GM19455 (cell line): ENCODE results near the gene TM4SF1.
"Not testable (repeated sequence)": the region's sequence is repeated elsewhere in the genome, so short reads cannot be mapped to it uniquely, and the experiment has no call there.

Experiments
- ATAC-seq: cut with Tn5 transposase; IDR thresholded peaks from one replicate; pipeline ENCODE4 v1.9.1; 2021; ENCODE audit not compliant: unreplicated experiment

Gene TM4SF1

GRCh38 chr3:149352556-149352955, 24.9 kb downstream of the TM4SF1 start:
- peak; percentile 86 for ATAC-seq

GRCh38 chr3:149343951-149344350, 33.5 kb downstream of the TM4SF1 start:
- ATAC-seq: no peak

- ATAC-seq: no peak
Observed at GRCh38 chr3:149342413-149343380, 34.8 kb downstream of the TM4SF1 start.

GRCh38 chr3:149340310-149340933, 37.0 kb downstream of the TM4SF1 start:
- no peak for ATAC-seq

- no peak for ATAC-seq
Observed at GRCh38 chr3:149339931-149340309, 37.5 kb downstream of the TM4SF1 start.

GRCh38 chr3:149337486-149337885, 40.0 kb downstream of the TM4SF1 start:
- ATAC-seq: not testable (repeated sequence)

- ATAC-seq: no peak
Observed at GRCh38 chr3:149336925-149337324, 40.5 kb downstream of the TM4SF1 start.

GRCh38 chr3:149333176-149333859, 44.1 kb downstream of the TM4SF1 start, which contains the start of gene TM4SF18:
Gene TM4SF18, minus strand, starts transcription at chr3:149333636. Its CDS starts 254 bp downstream, at chr3:149333382.
- no peak for ATAC-seq

- ATAC-seq: no peak
Observed at GRCh38 chr3:149332771-149333170, 44.7 kb downstream of the TM4SF1 start.

GRCh38 chr3:149332227-149332765, 45.2 kb downstream of the TM4SF1 start:
- ATAC-seq: no peak

- ATAC-seq: no peak
Observed at GRCh38 chr3:149331396-149331795, 46.1 kb downstream of the TM4SF1 start.

- ATAC-seq: no peak
Observed at GRCh38 chr3:149330609-149331331, 46.7 kb downstream of the TM4SF1 start.

- no peak for ATAC-seq
Observed at GRCh38 chr3:149327156-149327555, 50.3 kb downstream of the TM4SF1 start.

GRCh38 chr3:149325581-149325980, 51.9 kb downstream of the TM4SF1 start:
- no peak for ATAC-seq

GRCh38 chr3:149324332-149324731, 53.1 kb downstream of the TM4SF1 start:
- ATAC-seq: no peak

GRCh38 chr3:149321640-149322039, 55.8 kb downstream of the TM4SF1 start:
- ATAC-seq: no peak

- ATAC-seq: no peak
Observed at GRCh38 chr3:149321136-149321535, 56.3 kb downstream of the TM4SF1 start.

- ATAC-seq: no peak
Observed at GRCh38 chr3:149319750-149320149, 57.7 kb downstream of the TM4SF1 start.
